Stimulated activated CD8-positive, alpha-beta memory T cell treated with anti-CD3 and anti-CD28 coated beads, Interleukin-4, amount 100 ng/mL, for 1 hour (primary cell): ENCODE data around the gene CCSAP.
"Not testable (repeated sequence)": the region's sequence is repeated elsewhere in the genome, so short reads cannot be mapped to it uniquely, and the experiment has no call there.

Source experiments
- DNase-seq, 2 donors: peaks; one replicate each; pipeline ENCODE4 v3.0.0-alpha.2; 2020; ENCODE audit warnings: low read depth in 2 of 2, low spot score in 1 of 2

CCSAP gene

GRCh38 chr1:229342656-229343569, at the start of gene CCSAP:
Gene CCSAP, minus strand, starts transcription at chr1:229343047. Its CDS starts 582 bp downstream, at chr1:229342465.
- DNase-seq = peak; percentile 26 to 28

- DNase-seq = no peak
Observed at GRCh38 chr1:229390130-229390529, 47.3 kb upstream of the CCSAP start.

GRCh38 chr1:229388897-229389580, 46.2 kb upstream of the CCSAP start:
- no peak for DNase-seq

GRCh38 chr1:229385853-229386456, 43.1 kb upstream of the CCSAP start:
- no peak for DNase-seq

- no peak for DNase-seq
Observed at GRCh38 chr1:229384822-229385221, 42.0 kb upstream of the CCSAP start.

- no peak for DNase-seq
Observed at GRCh38 chr1:229383961-229384360, 41.1 kb upstream of the CCSAP start.

- DNase-seq = no peak
Observed at GRCh38 chr1:229383188-229383587, 40.3 kb upstream of the CCSAP start.

GRCh38 chr1:229381234-229381633, 38.4 kb upstream of the CCSAP start:
- DNase-seq = no peak

GRCh38 chr1:229380536-229381160, 37.8 kb upstream of the CCSAP start:
- no peak for DNase-seq

GRCh38 chr1:229379846-229380245, 37.0 kb upstream of the CCSAP start:
- DNase-seq = no peak

- no peak for DNase-seq
Observed at GRCh38 chr1:229378586-229379367, 35.9 kb upstream of the CCSAP start.

- DNase-seq = not testable (repeated sequence)
Observed at GRCh38 chr1:229378035-229378434, 35.2 kb upstream of the CCSAP start.

GRCh38 chr1:229377429-229377828, 34.6 kb upstream of the CCSAP start:
- DNase-seq = no peak

GRCh38 chr1:229376521-229376920, 33.7 kb upstream of the CCSAP start:
- no peak for DNase-seq

GRCh38 chr1:229374485-229374884, 31.6 kb upstream of the CCSAP start:
- no peak for DNase-seq

GRCh38 chr1:229373395-229373794, 30.5 kb upstream of the CCSAP start:
- no peak for DNase-seq

- no peak for DNase-seq
Observed at GRCh38 chr1:229372251-229372650, 29.4 kb upstream of the CCSAP start.

- no peak for DNase-seq
Observed at GRCh38 chr1:229371624-229372023, 28.8 kb upstream of the CCSAP start.

- DNase-seq = no peak
Observed at GRCh38 chr1:229370601-229371021, 27.8 kb upstream of the CCSAP start.

- no peak for DNase-seq
Observed at GRCh38 chr1:229368347-229368746, 25.5 kb upstream of the CCSAP start.

- no peak for DNase-seq
Observed at GRCh38 chr1:229365569-229365968, 22.7 kb upstream of the CCSAP start.
